Measurements from ENCODE around the gene NMRAL1. TPM values are rescaled to one million over a fixed set of nuclear protein-coding genes. Genes with fewer than 3 reads are reported as not detected.

The NMRAL1 gene
- total and polyA plus RNA-seq, 7 donors: 2.5 to 5.5 (median 4.1) TPM

- intact Hi-C loops (cut with DNase I): loop anchor here in 1 of 2 donors (10.0 kb wide), 1 partner anchor 444 kb away; the partner anchor contains the start of gene SEC14L5
- 66 to 71% (median 69%) methylated on average over 14 of the region's 14 CpGs for WGBS, 3 donors
- Histone ChIP-seq H3K27me3 (ENCODE audit: insufficient read depth in 3 of 3, low read length in 2 of 3) (no peaks in the 10 kb centered on the region), H3K27ac (no peak overlapping the region), H3K4me3 (no peak overlapping the region), H3K4me1 (peaks cover 4% of the 10 kb centered on the region), H3K36me3 (ENCODE audit: insufficient read depth in 1 of 2, low read depth in 1 of 2) (peaks cover 3 to 79% of the 10 kb centered on the region in 2 donors), H3K9me3 (no peaks in the 10 kb centered on the region)
- TF ChIP-seq, protein P1, sequence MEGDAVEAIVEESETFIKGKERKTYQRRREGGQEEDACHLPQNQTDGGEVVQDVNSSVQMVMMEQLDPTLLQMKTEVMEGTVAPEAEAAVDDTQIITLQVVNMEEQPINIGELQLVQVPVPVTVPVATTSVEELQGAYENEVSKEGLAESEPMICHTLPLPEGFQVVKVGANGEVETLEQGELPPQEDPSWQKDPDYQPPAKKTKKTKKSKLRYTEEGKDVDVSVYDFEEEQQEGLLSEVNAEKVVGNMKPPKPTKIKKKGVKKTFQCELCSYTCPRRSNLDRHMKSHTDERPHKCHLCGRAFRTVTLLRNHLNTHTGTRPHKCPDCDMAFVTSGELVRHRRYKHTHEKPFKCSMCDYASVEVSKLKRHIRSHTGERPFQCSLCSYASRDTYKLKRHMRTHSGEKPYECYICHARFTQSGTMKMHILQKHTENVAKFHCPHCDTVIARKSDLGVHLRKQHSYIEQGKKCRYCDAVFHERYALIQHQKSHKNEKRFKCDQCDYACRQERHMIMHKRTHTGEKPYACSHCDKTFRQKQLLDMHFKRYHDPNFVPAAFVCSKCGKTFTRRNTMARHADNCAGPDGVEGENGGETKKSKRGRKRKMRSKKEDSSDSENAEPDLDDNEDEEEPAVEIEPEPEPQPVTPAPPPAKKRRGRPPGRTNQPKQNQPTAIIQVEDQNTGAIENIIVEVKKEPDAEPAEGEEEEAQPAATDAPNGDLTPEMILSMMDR (IDR thresholded peaks at IDR 0.05): no peak
- ATAC-seq (no peak), DNase-seq (no peak)
Observed at GRCh38 chr16:4510747-4511426, 36.5 kb upstream of the NMRAL1 start.

DNA sequence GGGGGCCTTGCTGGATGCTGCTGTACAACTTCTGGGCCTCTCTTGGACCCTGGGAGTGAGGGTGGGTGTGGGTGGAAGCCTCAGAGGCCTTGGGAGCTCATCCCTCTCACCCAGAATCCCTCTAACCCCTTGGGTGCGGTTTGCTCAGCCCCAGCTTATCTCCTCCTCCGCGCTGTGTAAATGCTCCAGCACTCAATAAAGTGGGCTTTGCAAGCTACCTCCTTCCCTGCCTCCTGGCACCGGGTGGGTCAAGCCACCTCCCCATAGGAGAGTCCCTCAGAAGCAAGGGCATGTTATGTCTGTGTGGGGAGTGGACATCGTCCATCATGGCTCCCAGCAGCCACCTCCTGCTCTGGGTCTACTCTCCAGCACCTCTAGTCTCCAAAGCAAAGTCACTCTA lies 35.7 kb upstream of the NMRAL1 start:
- Histone ChIP-seq H3K36me3 (ENCODE audit: insufficient read depth in 1 of 2, low read depth in 1 of 2) (peaks cover 3 to 87% of the 10 kb centered on the region in 2 donors), H3K4me3 (no peak overlapping the region), H3K9me3 (no peaks in the 10 kb centered on the region), H3K27ac (no peak overlapping the region), H3K4me1 (no peaks in the 10 kb centered on the region), H3K27me3 (ENCODE audit: insufficient read depth in 3 of 3, low read length in 2 of 3) (no peaks in the 10 kb centered on the region)
- DNase-seq (no peak), ATAC-seq (no peak)
- WGBS, 3 donors: 76 to 86% (median 80%) methylated on average over 5 of the region's 5 CpGs
- TF ChIP-seq, protein P1 (IDR thresholded peaks at IDR 0.05): no peak
- intact Hi-C loops (cut with DNase I): loop anchor here in 1 of 2 donors (10.0 kb wide), 1 partner anchor 445 kb away; the partner anchor contains the start of gene SEC14L5

- DNase-seq (no peak), ATAC-seq (no peak)
- H3K4me1 ChIP-seq: no peaks in the 10 kb centered on the region
- H3K9me3 ChIP-seq: no peaks in the 10 kb centered on the region
- no peak overlapping the region for H3K4me3 ChIP-seq
- no peak overlapping the region for H3K27ac ChIP-seq
- no peaks in the 10 kb centered on the region for H3K27me3 ChIP-seq (ENCODE audit: insufficient read depth in 3 of 3, low read length in 2 of 3)
- 85 to 88% (median 88%) methylated on average over 8 of the region's 8 CpGs for WGBS, 3 donors
- TF ChIP-seq, protein P1 (IDR thresholded peaks at IDR 0.05): no peak
- intact Hi-C loops (cut with DNase I): loop anchor here in 1 of 2 donors (10.0 kb wide), 1 partner anchor 445 kb away; the partner anchor contains the start of gene SEC14L5
- peaks cover 3 to 88% of the 10 kb centered on the region in 2 donors for H3K36me3 ChIP-seq (ENCODE audit: insufficient read depth in 1 of 2, low read depth in 1 of 2)
Observed at GRCh38 chr16:4509420-4509819, 35.0 kb upstream of the NMRAL1 start.

DNA sequence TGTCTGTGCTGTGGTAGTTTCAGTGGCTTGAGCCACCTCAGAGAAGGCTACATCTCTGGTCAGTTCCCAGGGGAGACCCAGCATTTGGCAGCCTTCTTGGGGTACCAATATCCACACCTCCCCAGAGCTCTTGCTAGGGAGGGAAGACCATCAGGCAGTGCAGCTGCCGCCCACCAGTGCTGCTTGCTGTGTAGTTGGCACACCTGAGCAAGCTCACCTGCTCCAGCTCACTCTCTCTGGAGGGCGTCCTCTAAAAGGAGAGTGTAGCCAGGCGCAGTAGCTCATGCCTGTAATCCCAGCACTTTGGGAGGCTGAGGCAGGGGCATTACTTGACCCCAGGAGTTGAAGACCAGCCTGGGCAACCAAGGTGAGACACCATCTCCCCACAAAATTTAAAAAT lies 34.4 kb upstream of the NMRAL1 start:
- H3K27ac ChIP-seq: no peak overlapping the region
- no peak for DNase-seq
- H3K36me3 ChIP-seq (ENCODE audit: insufficient read depth in 1 of 2, low read depth in 1 of 2): peaks cover 3 to 85% of the 10 kb centered on the region in 2 donors
- ATAC-seq: no peak
- no peaks in the 10 kb centered on the region for H3K4me1 ChIP-seq
- H3K9me3 ChIP-seq: no peaks in the 10 kb centered on the region
- no peak overlapping the region for H3K4me3 ChIP-seq
- intact Hi-C loops (cut with DNase I): loop anchor here in 1 of 2 donors (10.0 kb wide), 1 partner anchor 446 kb away; the partner anchor contains the start of gene SEC14L5
- H3K27me3 ChIP-seq (ENCODE audit: insufficient read depth in 3 of 3, low read length in 2 of 3): no peaks in the 10 kb centered on the region
- TF ChIP-seq, protein P1 (IDR thresholded peaks at IDR 0.05): no peak
- 91 to 96% (median 96%) methylated on average over 3 of the region's 3 CpGs for WGBS, 3 donors

Data from psoas muscle (tissue), 8 donors.